DND-41 (cell line): Measurements from ENCODE around the gene UQCRFS1.

Experiments
- ATAC-seq: fragments of 200-7000 bp; cut with Tn5 transposase; 3 replicates; pipeline ENCODE4 v1.9.1; 2021; ENCODE audit warnings: low read depth; ENCODE audit not compliant: insufficient read depth
- DNase-seq: peaks from one replicate; pipeline ENCODE4 v3.0.0-alpha.2; 2020
- H2AFZ ChIP-seq: 2 replicates; pipeline ENCODE4 v1.6.0; 2012; ENCODE audit warnings: low read depth, low read length
- H3K27ac ChIP-seq: 2 replicates; pipeline ENCODE4 v1.5.1; 2012; ENCODE audit warnings: low read length, inconsistent platforms
- H3K27me3 ChIP-seq: fragments of 200-600 bp; sonication (generic); 2 replicates; pipeline ENCODE4 v1.6.0; 2012; ENCODE audit warnings: low read length, mild to moderate bottlenecking, inconsistent platforms; ENCODE audit not compliant: insufficient read depth, poor library complexity
- H3K36me3 ChIP-seq: 2 replicates; pipeline ENCODE4 v1.5.1; 2012; ENCODE audit warnings: low read length, inconsistent platforms; ENCODE audit not compliant: insufficient read depth
- H3K4me1 ChIP-seq: 2 replicates; pipeline ENCODE4 v1.5.1; 2012; ENCODE audit warnings: mild to moderate bottlenecking, low read length; ENCODE audit not compliant: insufficient read depth
- H3K4me2 ChIP-seq: 2 replicates; pipeline ENCODE4 v1.6.0; 2012; ENCODE audit warnings: mild to moderate bottlenecking, moderate library complexity, low read length, inconsistent platforms; ENCODE audit not compliant: insufficient read depth
- H3K4me3 ChIP-seq, 2 experiments: fragments of 200-600 bp in 1 of 2; shearing (Covaris generic) in 1 of 2; 2 replicates each; pipeline ENCODE4 v1.5.1; 2012 to 2016; ENCODE audit warnings: inconsistent platforms in 2 of 2, low read length in 2 of 2, mild to moderate bottlenecking in 2 of 2, low read depth in 1 of 2, moderate library complexity in 1 of 2
- H3K79me2 ChIP-seq: 2 replicates; pipeline ENCODE4 v1.6.0; 2012; ENCODE audit warnings: low read length, inconsistent platforms; ENCODE audit not compliant: insufficient read depth
- H3K9ac ChIP-seq: 2 replicates; pipeline ENCODE4 v1.6.0; 2012; ENCODE audit warnings: low read depth, mild to moderate bottlenecking, inconsistent platforms, low read length, moderate library complexity
- H3K9me3 ChIP-seq: 2 replicates; pipeline ENCODE4 v1.5.1; 2012; ENCODE audit warnings: low read length, moderate library complexity, mild to moderate bottlenecking, inconsistent platforms; ENCODE audit not compliant: insufficient read depth, severe bottlenecking
- H4K20me1 ChIP-seq: 2 replicates; pipeline ENCODE4 v1.6.0; 2012; ENCODE audit warnings: low read length; ENCODE audit not compliant: insufficient read depth
- CTCF ChIP-seq: IDR thresholded peaks from 2 replicates; pipeline ENCODE4 v1.5.1; 2012; ENCODE audit warnings: borderline replicate concordance, low read length, moderate library complexity, mild to moderate bottlenecking; ENCODE audit not compliant: poor library complexity, severe bottlenecking; ENCODE audit errors: extremely low read depth
- EZH2 ChIP-seq: IDR thresholded peaks from 3 replicates; pipeline ENCODE4 v1.6.1; 2012; ENCODE audit warnings: borderline replicate concordance, low read depth, mild to moderate bottlenecking, moderate library complexity, low read length, inconsistent platforms; ENCODE audit not compliant: severe bottlenecking

The UQCRFS1 gene

DNA sequence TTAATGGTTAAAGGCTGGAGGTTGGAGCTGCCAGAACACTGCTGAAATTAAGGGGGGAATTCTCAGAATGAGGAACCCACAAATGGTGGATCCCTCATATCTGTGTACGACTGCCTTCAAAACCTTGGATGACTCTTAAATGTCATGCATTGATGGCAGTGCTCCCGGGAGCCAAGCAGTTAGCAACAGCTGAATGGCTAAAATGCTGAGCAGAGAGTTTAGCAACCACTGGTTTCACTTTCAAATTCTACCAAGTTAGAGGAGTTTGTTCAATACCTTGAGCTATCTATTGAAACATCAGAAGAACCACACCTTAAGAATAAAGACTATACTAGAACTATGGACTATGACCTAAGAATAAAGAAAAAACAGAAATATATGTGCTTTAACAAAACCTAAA lies 41.4 kb downstream of the UQCRFS1 start:
- H2AFZ ChIP-seq = no peak overlapping the region
- H3K9ac ChIP-seq = no peak overlapping the region
- H3K4me1 ChIP-seq = no peaks in the 10 kb centered on the region
- H3K4me2 ChIP-seq = no peak overlapping the region
- no peak overlapping the region for H3K27ac ChIP-seq
- H3K9me3 ChIP-seq = peaks cover 8% of the 10 kb centered on the region
- no peak for TF ChIP-seq EZH2
- TF ChIP-seq CTCF = no peak
- H3K79me2 ChIP-seq = no peaks in the 10 kb centered on the region
- H3K4me3 ChIP-seq = no peak overlapping the region
- no peaks in the 10 kb centered on the region for H4K20me1 ChIP-seq
- H3K27me3 ChIP-seq = no peaks in the 10 kb centered on the region
- ATAC-seq (no peak), DNase-seq (no peak)
- H3K36me3 ChIP-seq = no peaks in the 10 kb centered on the region

GRCh38 chr19:29170554-29170953 lies 42.4 kb downstream of the UQCRFS1 start:
- Histone ChIP-seq H3K4me1 (no peaks in the 10 kb centered on the region), H3K9me3 (peaks cover 2% of the 10 kb centered on the region), H3K4me3 (no peak overlapping the region), H3K79me2 (no peaks in the 10 kb centered on the region), H3K4me2 (no peak overlapping the region), H3K27ac (no peak overlapping the region), H3K9ac (no peak overlapping the region), H3K36me3 (no peaks in the 10 kb centered on the region), H4K20me1 (no peaks in the 10 kb centered on the region), H2AFZ (no peak overlapping the region), H3K27me3 (no peaks in the 10 kb centered on the region)
- ATAC-seq (no peak), DNase-seq (no peak)
- TF ChIP-seq CTCF (no peak), EZH2 (no peak)

- Histone ChIP-seq H4K20me1 (no peaks in the 10 kb centered on the region), H3K9me3 (no peaks in the 10 kb centered on the region), H3K27ac (no peak overlapping the region), H3K4me1 (no peaks in the 10 kb centered on the region), H3K27me3 (no peaks in the 10 kb centered on the region), H3K79me2 (no peaks in the 10 kb centered on the region), H2AFZ (no peak overlapping the region), H3K4me3 (no peak overlapping the region), H3K9ac (no peak overlapping the region), H3K36me3 (no peaks in the 10 kb centered on the region), H3K4me2 (no peak overlapping the region)
- DNase-seq (no peak), ATAC-seq (no peak)
- no peak for TF ChIP-seq EZH2
- TF ChIP-seq CTCF = no peak
Observed at GRCh38 chr19:29162694-29163093, 50.3 kb downstream of the UQCRFS1 start.

DNA sequence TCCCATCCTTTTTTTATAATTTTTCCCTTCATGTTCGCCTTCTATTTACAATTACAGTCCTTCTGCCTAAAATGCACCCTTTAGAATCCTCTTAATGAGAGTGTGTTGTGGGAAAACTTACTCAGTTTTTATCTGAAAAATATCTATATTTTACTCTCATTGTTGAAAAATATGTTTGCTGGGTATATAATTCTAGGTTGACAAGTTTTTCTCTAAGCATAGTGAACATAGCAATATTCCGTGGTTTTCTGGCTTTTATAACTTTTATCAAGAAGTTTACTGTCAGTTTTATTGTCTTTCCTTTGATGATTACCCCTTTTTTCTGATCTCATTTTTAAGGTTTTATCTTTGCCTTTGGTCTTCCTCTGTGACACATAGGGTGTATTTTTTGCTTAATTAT lies 57.3 kb downstream of the UQCRFS1 start:
- H3K4me2 ChIP-seq = no peak overlapping the region
- H3K4me1 ChIP-seq = no peaks in the 10 kb centered on the region
- H3K4me3 ChIP-seq = no peak overlapping the region
- H3K27ac ChIP-seq = no peak overlapping the region
- no peaks in the 10 kb centered on the region for H3K79me2 ChIP-seq
- DNase-seq (no peak), ATAC-seq (no peak)
- no peaks in the 10 kb centered on the region for H3K36me3 ChIP-seq
- TF ChIP-seq CTCF (no peak), EZH2 (no peak)
- no peaks in the 10 kb centered on the region for H4K20me1 ChIP-seq
- H2AFZ ChIP-seq = no peak overlapping the region
- H3K9ac ChIP-seq = no peak overlapping the region
- no peaks in the 10 kb centered on the region for H3K27me3 ChIP-seq
- no peaks in the 10 kb centered on the region for H3K9me3 ChIP-seq
